ENCODE results near the gene TVP23C. TPM values are rescaled to one million over a fixed set of nuclear protein-coding genes. Genes with fewer than 3 reads are reported as not detected.

TVP23C gene
- total and polyA plus RNA-seq, 2 experiments from 2014 or later: 10.4 to 31.7 TPM

DNA sequence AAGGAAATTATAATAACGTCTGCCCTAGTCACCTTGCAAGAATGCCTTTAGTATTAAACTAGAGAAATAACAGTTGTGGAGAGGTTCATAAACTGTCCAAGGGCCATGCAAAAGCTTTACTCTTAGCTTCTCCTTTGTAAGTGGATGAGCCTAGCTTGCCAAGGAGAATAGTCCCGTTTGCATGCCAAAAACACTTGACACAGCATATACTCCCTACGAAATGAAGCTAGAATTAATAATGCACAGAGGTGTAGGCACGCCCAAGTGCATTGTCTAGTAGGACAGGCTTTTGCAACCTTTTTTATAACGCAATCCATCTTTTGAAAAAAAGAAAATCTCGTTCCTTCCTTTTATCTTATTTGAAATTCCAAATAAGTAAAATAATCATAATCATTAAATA, 83.1 kb downstream of the TVP23C start:
- Histone ChIP-seq H3F3A (replicated peaks; ENCODE audit: low read depth) (no peaks in the 10 kb centered on the region), H2AFZ (no peak overlapping the region), H3K27ac (ENCODE audit: low read depth) (no peak overlapping the region), H3K4me2 (no peak overlapping the region), H3K36me3 (ENCODE audit: insufficient read depth) (no peaks in the 10 kb centered on the region), H3K4me1 (ENCODE audit: insufficient read depth) (peaks cover 6% of the 10 kb centered on the region; the same call in 1 of the 2 replicates), H3K27me3 (ENCODE audit: insufficient read depth) (no peaks in the 10 kb centered on the region), H3K9me2 (ENCODE audit: insufficient read depth) (no peaks in the 10 kb centered on the region), H3K79me2 (replicated peaks; ENCODE audit: insufficient read depth) (no peaks in the 10 kb centered on the region), H4K20me1 (replicated peaks; ENCODE audit: insufficient read depth) (no peaks in the 10 kb centered on the region), H3K4me3 (no peak overlapping the region)
- no peaks in the 10 kb centered on the region for H3K9me3 Mint-ChIP-seq
- H3K36me3 Mint-ChIP-seq (ENCODE audit: low read depth): peaks cover 8% of the 10 kb centered on the region; the same call in 2 of the 3 replicates
- H3K27me3 Mint-ChIP-seq (ENCODE audit: insufficient read depth, low read depth, poor library complexity): peaks cover 4% of the 10 kb centered on the region
- no peak for ATAC-seq
- TF ChIP-seq, protein P1, sequence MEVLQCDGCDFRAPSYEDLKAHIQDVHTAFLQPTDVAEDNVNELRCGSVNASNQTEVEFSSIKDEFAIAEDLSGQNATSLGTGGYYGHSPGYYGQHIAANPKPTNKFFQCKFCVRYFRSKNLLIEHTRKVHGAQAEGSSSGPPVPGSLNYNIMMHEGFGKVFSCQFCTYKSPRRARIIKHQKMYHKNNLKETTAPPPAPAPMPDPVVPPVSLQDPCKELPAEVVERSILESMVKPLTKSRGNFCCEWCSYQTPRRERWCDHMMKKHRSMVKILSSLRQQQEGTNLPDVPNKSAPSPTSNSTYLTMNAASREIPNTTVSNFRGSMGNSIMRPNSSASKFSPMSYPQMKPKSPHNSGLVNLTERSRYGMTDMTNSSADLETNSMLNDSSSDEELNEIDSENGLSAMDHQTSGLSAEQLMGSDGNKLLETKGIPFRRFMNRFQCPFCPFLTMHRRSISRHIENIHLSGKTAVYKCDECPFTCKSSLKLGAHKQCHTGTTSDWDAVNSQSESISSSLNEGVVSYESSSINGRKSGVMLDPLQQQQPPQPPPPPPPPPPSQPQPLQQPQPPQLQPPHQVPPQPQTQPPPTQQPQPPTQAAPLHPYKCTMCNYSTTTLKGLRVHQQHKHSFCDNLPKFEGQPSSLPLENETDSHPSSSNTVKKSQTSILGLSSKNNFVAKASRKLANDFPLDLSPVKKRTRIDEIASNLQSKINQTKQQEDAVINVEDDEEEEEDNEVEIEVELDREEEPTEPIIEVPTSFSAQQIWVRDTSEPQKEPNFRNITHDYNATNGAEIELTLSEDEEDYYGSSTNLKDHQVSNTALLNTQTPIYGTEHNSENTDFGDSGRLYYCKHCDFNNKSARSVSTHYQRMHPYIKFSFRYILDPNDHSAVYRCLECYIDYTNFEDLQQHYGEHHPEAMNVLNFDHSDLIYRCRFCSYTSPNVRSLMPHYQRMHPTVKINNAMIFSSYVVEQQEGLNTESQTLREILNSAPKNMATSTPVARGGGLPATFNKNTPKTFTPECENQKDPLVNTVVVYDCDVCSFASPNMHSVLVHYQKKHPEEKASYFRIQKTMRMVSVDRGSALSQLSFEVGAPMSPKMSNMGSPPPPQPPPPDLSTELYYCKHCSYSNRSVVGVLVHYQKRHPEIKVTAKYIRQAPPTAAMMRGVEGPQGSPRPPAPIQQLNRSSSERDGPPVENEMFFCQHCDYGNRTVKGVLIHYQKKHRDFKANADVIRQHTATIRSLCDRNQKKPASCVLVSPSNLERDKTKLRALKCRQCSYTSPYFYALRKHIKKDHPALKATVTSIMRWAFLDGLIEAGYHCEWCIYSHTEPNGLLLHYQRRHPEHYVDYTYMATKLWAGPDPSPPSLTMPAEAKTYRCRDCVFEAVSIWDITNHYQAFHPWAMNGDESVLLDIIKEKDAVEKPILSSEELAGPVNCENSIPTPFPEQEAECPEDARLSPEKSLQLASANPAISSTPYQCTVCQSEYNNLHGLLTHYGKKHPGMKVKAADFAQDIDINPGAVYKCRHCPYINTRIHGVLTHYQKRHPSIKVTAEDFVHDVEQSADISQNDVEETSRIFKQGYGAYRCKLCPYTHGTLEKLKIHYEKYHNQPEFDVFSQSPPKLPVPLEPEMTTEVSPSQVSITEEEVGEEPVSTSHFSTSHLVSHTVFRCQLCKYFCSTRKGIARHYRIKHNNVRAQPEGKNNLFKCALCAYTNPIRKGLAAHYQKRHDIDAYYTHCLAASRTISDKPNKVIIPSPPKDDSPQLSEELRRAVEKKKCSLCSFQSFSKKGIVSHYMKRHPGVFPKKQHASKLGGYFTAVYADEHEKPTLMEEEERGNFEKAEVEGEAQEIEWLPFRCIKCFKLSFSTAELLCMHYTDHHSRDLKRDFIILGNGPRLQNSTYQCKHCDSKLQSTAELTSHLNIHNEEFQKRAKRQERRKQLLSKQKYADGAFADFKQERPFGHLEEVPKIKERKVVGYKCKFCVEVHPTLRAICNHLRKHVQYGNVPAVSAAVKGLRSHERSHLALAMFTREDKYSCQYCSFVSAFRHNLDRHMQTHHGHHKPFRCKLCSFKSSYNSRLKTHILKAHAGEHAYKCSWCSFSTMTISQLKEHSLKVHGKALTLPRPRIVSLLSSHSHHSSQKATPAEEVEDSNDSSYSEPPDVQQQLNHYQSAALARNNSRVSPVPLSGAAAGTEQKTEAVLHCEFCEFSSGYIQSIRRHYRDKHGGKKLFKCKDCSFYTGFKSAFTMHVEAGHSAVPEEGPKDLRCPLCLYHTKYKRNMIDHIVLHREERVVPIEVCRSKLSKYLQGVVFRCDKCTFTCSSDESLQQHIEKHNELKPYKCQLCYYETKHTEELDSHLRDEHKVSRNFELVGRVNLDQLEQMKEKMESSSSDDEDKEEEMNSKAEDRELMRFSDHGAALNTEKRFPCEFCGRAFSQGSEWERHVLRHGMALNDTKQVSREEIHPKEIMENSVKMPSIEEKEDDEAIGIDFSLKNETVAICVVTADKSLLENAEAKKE (CRISPR knock-in tag; IDR thresholded peaks at IDR 0.05): no peak
- TF ChIP-seq ZNF114 (CRISPR knock-in tag; IDR thresholded peaks at IDR 0.05) (no peak), JUNB (IDR thresholded peaks at IDR 0.05; ENCODE audit: unreplicated experiment) (no peak), STAT1 (IDR thresholded peaks at IDR 0.05; ENCODE audit: unreplicated experiment) (no peak), POLR2AphosphoS5 (IDR thresholded peaks at IDR 0.05; ENCODE audit: low read depth) (no peak), NANOG (IDR thresholded peaks at IDR 0.05; ENCODE audit: borderline replicate concordance) (no peak), EZH2phosphoT487 (IDR thresholded peaks at IDR 0.05; ENCODE audit: unreplicated experiment) (no peak), CREB1 (CRISPR knock-in tag; IDR thresholded peaks at IDR 0.05; ENCODE audit: low read depth) (no peak), EZH2 (IDR thresholded peaks at IDR 0.05; ENCODE audit: low read depth, unreplicated experiment) (no peak), ZNF331 (CRISPR knock-in tag; IDR thresholded peaks at IDR 0.05; ENCODE audit: low read depth) (no peak)
- TF ChIP-seq, protein P2, sequence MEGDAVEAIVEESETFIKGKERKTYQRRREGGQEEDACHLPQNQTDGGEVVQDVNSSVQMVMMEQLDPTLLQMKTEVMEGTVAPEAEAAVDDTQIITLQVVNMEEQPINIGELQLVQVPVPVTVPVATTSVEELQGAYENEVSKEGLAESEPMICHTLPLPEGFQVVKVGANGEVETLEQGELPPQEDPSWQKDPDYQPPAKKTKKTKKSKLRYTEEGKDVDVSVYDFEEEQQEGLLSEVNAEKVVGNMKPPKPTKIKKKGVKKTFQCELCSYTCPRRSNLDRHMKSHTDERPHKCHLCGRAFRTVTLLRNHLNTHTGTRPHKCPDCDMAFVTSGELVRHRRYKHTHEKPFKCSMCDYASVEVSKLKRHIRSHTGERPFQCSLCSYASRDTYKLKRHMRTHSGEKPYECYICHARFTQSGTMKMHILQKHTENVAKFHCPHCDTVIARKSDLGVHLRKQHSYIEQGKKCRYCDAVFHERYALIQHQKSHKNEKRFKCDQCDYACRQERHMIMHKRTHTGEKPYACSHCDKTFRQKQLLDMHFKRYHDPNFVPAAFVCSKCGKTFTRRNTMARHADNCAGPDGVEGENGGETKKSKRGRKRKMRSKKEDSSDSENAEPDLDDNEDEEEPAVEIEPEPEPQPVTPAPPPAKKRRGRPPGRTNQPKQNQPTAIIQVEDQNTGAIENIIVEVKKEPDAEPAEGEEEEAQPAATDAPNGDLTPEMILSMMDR (conservative IDR thresholded peaks at IDR 0.05; ENCODE audit: low read depth in 2 of 2): no peak
- TF ChIP-seq, protein P3, sequence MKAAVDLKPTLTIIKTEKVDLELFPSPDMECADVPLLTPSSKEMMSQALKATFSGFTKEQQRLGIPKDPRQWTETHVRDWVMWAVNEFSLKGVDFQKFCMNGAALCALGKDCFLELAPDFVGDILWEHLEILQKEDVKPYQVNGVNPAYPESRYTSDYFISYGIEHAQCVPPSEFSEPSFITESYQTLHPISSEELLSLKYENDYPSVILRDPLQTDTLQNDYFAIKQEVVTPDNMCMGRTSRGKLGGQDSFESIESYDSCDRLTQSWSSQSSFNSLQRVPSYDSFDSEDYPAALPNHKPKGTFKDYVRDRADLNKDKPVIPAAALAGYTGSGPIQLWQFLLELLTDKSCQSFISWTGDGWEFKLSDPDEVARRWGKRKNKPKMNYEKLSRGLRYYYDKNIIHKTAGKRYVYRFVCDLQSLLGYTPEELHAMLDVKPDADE (IDR thresholded peaks at IDR 0.05): no peak
- TF ChIP-seq, protein P4, sequence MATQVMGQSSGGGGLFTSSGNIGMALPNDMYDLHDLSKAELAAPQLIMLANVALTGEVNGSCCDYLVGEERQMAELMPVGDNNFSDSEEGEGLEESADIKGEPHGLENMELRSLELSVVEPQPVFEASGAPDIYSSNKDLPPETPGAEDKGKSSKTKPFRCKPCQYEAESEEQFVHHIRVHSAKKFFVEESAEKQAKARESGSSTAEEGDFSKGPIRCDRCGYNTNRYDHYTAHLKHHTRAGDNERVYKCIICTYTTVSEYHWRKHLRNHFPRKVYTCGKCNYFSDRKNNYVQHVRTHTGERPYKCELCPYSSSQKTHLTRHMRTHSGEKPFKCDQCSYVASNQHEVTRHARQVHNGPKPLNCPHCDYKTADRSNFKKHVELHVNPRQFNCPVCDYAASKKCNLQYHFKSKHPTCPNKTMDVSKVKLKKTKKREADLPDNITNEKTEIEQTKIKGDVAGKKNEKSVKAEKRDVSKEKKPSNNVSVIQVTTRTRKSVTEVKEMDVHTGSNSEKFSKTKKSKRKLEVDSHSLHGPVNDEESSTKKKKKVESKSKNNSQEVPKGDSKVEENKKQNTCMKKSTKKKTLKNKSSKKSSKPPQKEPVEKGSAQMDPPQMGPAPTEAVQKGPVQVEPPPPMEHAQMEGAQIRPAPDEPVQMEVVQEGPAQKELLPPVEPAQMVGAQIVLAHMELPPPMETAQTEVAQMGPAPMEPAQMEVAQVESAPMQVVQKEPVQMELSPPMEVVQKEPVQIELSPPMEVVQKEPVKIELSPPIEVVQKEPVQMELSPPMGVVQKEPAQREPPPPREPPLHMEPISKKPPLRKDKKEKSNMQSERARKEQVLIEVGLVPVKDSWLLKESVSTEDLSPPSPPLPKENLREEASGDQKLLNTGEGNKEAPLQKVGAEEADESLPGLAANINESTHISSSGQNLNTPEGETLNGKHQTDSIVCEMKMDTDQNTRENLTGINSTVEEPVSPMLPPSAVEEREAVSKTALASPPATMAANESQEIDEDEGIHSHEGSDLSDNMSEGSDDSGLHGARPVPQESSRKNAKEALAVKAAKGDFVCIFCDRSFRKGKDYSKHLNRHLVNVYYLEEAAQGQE (IDR thresholded peaks at IDR 0.05; ENCODE audit: unreplicated experiment): no peak
- no peak overlapping the region for H3K27ac Mint-ChIP-seq
- H3K4me1 Mint-ChIP-seq: peaks cover 13% of the 10 kb centered on the region
- no peak for DNase-seq (ENCODE audit: low spot score)
- no peak overlapping the region for H3K4me3 Mint-ChIP-seq
